ENCODE measurements around the gene EMILIN3.

- TF ChIP-seq, protein P1, sequence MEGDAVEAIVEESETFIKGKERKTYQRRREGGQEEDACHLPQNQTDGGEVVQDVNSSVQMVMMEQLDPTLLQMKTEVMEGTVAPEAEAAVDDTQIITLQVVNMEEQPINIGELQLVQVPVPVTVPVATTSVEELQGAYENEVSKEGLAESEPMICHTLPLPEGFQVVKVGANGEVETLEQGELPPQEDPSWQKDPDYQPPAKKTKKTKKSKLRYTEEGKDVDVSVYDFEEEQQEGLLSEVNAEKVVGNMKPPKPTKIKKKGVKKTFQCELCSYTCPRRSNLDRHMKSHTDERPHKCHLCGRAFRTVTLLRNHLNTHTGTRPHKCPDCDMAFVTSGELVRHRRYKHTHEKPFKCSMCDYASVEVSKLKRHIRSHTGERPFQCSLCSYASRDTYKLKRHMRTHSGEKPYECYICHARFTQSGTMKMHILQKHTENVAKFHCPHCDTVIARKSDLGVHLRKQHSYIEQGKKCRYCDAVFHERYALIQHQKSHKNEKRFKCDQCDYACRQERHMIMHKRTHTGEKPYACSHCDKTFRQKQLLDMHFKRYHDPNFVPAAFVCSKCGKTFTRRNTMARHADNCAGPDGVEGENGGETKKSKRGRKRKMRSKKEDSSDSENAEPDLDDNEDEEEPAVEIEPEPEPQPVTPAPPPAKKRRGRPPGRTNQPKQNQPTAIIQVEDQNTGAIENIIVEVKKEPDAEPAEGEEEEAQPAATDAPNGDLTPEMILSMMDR (IDR thresholded peaks at IDR 0.05; ENCODE audit: borderline replicate concordance, extremely low read depth, low read length, poor library complexity, severe bottlenecking), result no peak
- TF ChIP-seq EZH2 (IDR thresholded peaks at IDR 0.05; ENCODE audit: borderline replicate concordance, low read depth, low read length, severe bottlenecking), result no peak
Measured at GRCh38 chr20:41394931-41395666, 28.5 kb upstream of the EMILIN3 start.

Data from DND-41 (cell line).